Effector CD4-positive, alpha-beta T cell (primary cell): ENCODE results near the gene PCGF2.

Source experiments
- DNase-seq: peaks from one replicate; pipeline ENCODE4 v3.0.0-alpha.2; 2020

The PCGF2 gene

GRCh38 chr17:38751144-38751807 lies 3.1 kb upstream of the PCGF2 start:
- no peak for DNase-seq

GRCh38 chr17:38750312-38751121 lies 2.4 kb upstream of the PCGF2 start:
- DNase-seq: no peak

DNA sequence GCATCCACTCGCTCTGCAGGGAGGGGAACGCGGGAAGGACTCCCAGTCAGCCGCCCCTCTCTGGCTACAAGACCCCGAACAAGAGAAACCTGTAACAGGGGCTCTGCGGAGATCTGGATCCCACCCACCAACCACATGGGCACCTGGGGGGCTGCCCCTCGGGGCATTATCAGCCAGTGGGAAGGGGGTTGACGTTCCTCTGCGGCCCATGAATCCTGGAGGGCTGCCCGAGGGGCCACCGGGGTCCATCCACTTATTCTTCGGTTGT lies 1.8 kb upstream of the PCGF2 start:
- DNase-seq: no peak

DNA sequence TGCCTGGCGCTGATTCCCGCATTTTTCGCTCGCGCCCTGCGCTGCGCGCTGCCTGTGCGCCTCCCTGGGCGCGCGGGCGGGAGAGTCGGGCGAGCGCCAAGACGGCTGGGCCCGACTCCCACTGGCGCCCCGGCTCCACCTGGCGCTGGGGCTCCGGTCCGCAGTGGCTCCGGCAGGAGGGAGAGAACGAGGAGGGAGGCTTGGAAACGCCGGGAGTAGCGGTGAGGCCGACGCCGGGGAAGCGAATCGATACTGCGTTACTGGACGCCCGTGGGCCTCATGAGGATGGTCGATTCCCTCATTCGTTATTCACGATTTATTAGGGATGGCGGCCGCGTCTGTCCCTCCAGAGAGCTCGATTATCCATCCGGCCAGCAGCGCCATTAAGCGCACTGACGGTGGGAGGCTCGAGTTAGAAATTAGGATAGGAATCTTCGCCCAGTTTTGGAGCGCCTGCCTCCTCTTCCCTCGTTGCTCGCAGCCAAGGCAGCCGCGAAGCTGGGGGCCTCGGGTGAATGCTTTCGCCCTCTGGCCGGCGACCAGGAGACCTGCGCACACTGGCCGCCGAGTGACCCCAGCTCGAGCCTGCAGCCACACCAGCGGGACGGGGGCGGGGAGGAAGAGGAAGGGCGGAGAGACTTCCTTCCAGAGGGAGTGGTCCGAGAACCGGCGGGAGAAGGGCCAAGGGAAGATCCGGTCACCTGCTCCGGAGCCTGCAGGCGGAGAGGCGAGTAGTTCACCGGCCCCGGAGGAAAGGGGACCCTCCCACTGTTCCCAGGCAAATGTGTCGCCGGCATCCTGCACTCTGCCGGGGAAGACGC lies 1.3 kb upstream of the PCGF2 start:
- no peak for DNase-seq

- no peak for DNase-seq
Measured at GRCh38 chr17:38748892-38749222, 721 bp upstream of the PCGF2 start.

DNA sequence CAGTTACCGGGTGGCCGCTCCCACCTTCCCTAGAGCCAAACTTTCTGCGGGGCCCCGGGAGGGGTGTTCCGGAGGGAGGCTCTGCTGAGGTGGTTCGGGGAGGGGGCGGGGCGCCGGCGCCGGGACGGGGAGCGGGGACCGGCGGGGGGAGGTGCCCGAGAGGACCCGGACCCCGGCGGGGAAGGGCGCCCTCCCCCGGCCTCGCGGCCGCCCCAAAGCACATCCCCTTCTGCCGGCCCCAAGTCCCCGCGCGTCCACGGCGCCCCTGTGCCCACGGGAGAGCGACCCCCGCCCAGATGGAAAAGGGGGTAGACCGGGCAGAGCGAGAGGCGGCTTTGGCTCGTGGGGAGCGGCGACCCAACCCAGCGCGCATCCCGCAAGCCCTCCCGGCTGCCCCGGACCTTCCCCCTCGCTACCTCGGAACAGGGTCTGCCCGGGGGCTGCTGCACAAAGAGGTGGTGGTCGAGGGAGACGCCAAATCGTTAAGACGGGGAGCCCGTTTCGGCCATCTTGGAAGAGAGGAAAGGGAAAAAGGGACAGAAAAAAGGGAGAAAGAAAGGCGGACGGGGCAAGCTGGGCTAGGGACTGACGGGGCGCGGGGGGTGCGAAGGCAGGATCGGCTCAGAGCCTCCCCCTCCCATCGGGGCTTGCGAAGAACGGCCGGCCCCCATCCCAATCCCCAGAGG lies 530 bp downstream of the PCGF2 start:
- DNase-seq: no peak

- DNase-seq: no peak
Measured at GRCh38 chr17:38746849-38747462, 1.2 kb downstream of the PCGF2 start.

GRCh38 chr17:38746004-38746848 lies 1.9 kb downstream of the PCGF2 start:
- no peak for DNase-seq

DNA sequence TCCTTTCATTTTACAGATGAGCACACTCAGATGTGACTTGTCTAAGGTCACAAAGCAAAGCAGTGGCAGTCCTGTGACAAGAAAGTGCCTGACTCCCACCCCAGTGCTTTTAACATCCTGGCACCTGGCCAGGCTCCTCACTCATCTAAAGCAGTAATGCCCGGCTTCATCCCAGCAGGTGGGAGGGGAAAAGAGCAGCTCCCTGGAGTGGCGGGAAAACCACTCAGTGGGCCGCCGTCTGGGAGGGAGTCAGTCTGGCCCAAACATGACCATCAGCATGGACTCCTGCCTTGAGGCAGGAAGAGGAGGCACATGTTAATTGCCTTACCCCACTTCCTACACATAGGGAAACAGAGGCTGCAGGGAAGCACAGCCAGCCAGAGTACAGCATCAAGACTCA lies 2.6 kb downstream of the PCGF2 start:
- DNase-seq: no peak

GRCh38 chr17:38743556-38744171 lies 4.5 kb downstream of the PCGF2 start:
- no peak for DNase-seq

GRCh38 chr17:38742411-38743308 lies 5.5 kb downstream of the PCGF2 start:
- no peak for DNase-seq

- no peak for DNase-seq
Measured at GRCh38 chr17:38741921-38742410, 6.2 kb downstream of the PCGF2 start.

GRCh38 chr17:38741461-38741860 lies 6.7 kb downstream of the PCGF2 start:
- no peak for DNase-seq

DNA sequence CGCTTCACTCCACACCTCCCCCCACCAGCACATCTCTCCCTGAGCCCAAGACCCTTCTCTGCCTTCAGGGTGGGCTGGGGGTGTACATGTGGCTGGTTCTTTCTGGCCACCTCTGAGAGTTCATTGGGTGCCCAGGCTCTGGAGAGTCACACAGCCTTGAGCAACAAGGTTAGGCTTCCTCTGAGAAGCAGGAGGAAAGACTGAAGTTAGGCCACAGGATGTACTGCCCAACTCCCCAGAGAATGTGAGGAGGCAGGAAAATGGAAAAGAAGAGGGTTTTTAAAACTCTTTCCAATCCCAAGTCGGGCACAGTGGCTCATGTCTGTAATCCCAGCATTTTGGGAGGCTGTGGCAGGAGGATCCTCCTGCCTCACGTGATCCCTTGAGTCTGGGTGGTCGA lies 7.3 kb downstream of the PCGF2 start:
- no peak for DNase-seq

GRCh38 chr17:38740044-38740443 lies 8.1 kb downstream of the PCGF2 start:
- no peak for DNase-seq

- DNase-seq: no peak
Measured at GRCh38 chr17:38739305-38739704, 8.8 kb downstream of the PCGF2 start.

- no peak for DNase-seq
Measured at GRCh38 chr17:38738686-38739085, 9.4 kb downstream of the PCGF2 start.

- DNase-seq: no peak
Measured at GRCh38 chr17:38738007-38738662, 10.0 kb downstream of the PCGF2 start.

DNA sequence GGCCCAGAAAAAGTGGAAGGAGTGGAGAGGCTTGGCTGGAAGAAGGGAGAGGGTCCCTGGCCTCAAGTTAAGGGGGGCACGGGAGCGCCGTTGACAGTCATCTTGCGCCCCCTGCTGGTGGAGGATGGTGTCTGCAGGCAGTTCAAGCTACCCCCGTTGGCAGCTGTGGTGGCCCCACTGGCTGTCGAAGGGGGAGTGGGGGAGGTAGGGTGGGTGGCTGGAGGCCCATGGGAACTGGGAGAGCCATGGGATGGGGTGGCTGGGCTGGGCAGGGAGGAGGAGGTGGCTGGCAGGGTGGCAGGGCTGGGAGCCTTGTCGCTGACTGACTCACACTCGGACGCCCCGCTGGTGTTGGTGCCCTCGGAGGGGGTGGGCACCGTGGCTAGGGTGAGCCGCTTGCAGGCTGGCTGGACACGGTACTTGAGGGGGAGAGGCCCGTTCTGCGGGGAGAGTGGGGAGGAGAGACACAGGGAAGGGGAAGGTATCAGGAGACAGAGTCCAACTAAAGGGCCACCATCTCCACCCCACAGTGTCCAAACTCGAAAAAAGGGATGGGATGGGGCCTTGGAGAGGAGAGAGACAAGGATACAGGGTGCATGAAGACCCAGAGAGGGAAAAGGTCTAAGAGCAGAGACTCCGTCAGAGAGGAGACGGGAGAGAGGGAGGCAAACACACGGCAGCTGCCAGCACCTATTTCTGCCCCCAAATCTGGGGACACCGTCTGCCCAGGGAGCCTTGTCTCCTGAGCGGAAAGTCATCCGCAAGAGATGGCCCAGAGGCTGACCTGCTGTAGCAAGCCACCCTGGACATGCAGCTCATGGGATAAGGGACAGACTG lies 12.8 kb downstream of the PCGF2 start:
- DNase-seq: peak; percentile 77
